Nephron progenitor cell (in vitro differentiated cells): ENCODE data around the gene DNAH9.

Source experiments
- DNase-seq: peaks from one replicate; pipeline ENCODE4 v3.0.0; 2021
- H3K27ac Mint-ChIP-seq: 2 replicates; pipeline ENCODE4 v1.8.0; 2021; ENCODE audit warnings: mild to moderate bottlenecking, moderate library complexity, mixed read lengths
- H3K27me3 Mint-ChIP-seq: 2 replicates; pipeline ENCODE4 v1.8.0; 2021; ENCODE audit warnings: mild to moderate bottlenecking, low read depth, mixed read lengths; ENCODE audit not compliant: poor library complexity
- H3K36me3 Mint-ChIP-seq: 2 replicates; pipeline ENCODE4 v1.8.0; 2021; ENCODE audit warnings: low read depth, mixed read lengths
- H3K4me1 Mint-ChIP-seq: 2 replicates; pipeline ENCODE4 v1.8.0; 2021; ENCODE audit warnings: mixed read lengths
- H3K4me3 Mint-ChIP-seq: 2 replicates; pipeline ENCODE4 v1.8.0; 2021; ENCODE audit warnings: mild to moderate bottlenecking, moderate library complexity, mixed read lengths
- H3K9me3 Mint-ChIP-seq: 2 replicates; pipeline ENCODE4 v1.8.0; 2021; ENCODE audit warnings: mild to moderate bottlenecking, moderate library complexity, mixed read lengths
- TF ChIP-seq, protein P1 (sequence below): fragments of 200-600 bp; sonication (generic); IDR thresholded peaks from 2 replicates; pipeline ENCODE4 v1.5.0; 2021; ENCODE audit warnings: antibody characterized with exemption

Gene DNAH9

DNA sequence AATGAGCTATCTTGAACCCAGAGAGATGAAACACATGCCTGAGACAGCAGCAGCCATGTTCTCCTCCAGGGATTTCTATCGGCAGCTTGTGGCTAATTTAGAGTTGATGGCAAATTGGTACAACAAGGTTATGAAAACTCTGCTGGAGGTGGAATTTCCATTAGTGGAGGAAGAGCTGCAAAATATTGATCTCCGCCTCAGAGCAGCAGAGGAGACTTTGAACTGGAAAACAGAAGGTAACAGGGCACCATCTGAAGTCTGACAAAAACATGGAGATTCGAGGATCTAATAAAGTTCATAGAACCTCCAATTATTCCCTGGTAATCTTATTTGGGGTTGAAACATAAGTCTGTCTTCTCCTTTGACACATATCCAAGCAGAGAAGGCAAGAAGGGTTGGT is 52.8 kb downstream of the DNAH9 start:
- H3K27me3 Mint-ChIP-seq, result no peaks in the 10 kb centered on the region
- H3K27ac Mint-ChIP-seq, result no peak overlapping the region
- H3K9me3 Mint-ChIP-seq, result no peaks in the 10 kb centered on the region
- H3K36me3 Mint-ChIP-seq, result no peaks in the 10 kb centered on the region
- no peak for DNase-seq
- H3K4me1 Mint-ChIP-seq, result no peaks in the 10 kb centered on the region
- TF ChIP-seq, protein P1, sequence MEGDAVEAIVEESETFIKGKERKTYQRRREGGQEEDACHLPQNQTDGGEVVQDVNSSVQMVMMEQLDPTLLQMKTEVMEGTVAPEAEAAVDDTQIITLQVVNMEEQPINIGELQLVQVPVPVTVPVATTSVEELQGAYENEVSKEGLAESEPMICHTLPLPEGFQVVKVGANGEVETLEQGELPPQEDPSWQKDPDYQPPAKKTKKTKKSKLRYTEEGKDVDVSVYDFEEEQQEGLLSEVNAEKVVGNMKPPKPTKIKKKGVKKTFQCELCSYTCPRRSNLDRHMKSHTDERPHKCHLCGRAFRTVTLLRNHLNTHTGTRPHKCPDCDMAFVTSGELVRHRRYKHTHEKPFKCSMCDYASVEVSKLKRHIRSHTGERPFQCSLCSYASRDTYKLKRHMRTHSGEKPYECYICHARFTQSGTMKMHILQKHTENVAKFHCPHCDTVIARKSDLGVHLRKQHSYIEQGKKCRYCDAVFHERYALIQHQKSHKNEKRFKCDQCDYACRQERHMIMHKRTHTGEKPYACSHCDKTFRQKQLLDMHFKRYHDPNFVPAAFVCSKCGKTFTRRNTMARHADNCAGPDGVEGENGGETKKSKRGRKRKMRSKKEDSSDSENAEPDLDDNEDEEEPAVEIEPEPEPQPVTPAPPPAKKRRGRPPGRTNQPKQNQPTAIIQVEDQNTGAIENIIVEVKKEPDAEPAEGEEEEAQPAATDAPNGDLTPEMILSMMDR, result no peak
- no peak overlapping the region for H3K4me3 Mint-ChIP-seq

DNA sequence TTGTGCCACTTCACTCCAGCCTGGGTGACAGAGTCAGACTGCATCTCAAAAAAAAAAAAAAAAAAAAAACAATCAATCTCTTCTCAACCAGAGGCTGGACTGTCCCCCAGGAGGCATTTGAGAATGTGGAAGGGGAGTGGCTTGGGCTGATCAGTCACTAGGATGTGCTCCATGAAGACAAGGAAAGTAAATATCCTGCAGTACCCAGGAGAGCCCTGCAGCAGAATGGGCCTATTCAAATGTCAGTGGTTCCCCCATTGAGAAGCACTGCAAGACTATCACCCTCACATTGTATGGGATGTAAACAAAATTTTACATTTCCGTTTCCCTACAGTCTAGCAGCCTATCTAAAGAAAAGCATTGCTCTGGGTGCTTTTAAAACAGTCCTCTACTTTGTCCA is 70.3 kb downstream of the DNAH9 start:
- peaks cover 10% of the 10 kb centered on the region for H3K4me1 Mint-ChIP-seq
- no peak for DNase-seq
- no peak overlapping the region for H3K27ac Mint-ChIP-seq
- no peaks in the 10 kb centered on the region for H3K36me3 Mint-ChIP-seq
- no peak overlapping the region for H3K4me3 Mint-ChIP-seq
- H3K27me3 Mint-ChIP-seq, result peaks cover 3% of the 10 kb centered on the region
- no peaks in the 10 kb centered on the region for H3K9me3 Mint-ChIP-seq
- TF ChIP-seq, protein P1, result no peak

DNA sequence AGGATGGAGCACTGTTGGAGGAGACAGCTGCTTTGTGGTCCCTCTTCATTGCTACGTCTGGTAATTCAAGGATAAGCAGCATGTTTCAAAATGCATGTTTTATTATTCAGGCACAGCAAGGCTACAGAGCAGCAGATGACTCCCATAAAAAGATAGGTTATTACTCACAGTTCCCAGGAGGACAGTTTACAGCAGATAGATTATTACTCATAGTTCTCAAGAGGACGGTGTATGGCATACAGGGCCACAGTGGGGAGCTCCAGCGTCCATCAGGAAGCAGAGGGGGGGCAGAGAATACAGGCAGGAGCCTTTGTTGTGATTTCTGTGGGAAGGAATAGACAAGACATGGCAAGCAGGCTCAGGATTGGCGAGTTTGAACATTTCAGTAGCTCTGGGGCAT is 72.9 kb downstream of the DNAH9 start:
- H3K36me3 Mint-ChIP-seq, result no peaks in the 10 kb centered on the region
- H3K27ac Mint-ChIP-seq, result no peak overlapping the region
- TF ChIP-seq, protein P1, result no peak
- no peak for DNase-seq
- H3K27me3 Mint-ChIP-seq, result peaks cover 3% of the 10 kb centered on the region
- no peaks in the 10 kb centered on the region for H3K9me3 Mint-ChIP-seq
- no peaks in the 10 kb centered on the region for H3K4me1 Mint-ChIP-seq
- no peak overlapping the region for H3K4me3 Mint-ChIP-seq

DNA sequence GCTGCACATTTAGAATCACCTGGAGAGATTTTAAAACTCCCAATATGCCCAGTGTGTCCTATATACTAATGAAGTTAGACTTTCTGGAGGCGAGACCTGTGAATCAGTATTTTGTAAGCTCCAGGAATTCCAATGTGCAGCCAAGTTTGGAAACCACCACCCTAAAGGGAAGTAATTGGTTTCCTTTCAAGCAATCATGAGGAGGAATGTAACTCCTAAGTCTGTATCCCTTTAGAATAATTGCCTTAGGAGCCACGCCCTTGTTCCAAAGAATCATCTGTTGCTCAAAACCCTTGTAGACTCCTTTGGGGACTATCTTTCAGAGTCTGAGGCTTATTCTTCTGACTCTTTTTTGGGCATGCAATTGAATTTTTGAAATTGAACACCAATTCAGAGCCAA is 84.4 kb downstream of the DNAH9 start:
- H3K4me3 Mint-ChIP-seq, result no peak overlapping the region

DNA sequence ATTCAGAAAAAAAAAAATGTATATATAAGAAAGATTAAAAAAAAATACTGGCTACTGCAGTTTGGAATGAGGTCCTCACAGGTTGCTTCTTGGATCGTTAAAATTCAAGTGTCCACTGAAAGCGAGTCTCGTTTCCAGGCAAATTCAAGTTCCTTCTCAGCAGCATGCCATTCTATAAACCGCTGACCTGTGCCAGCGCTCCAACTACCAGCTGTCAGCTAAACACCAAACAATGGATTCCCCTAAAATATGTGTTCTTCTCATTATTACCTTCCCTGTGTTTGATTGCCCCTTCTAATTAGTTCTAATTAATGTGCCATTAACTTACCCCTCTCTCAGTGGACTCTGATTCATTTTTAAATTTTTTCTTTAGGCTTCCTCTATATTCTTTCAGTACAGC is 92.4 kb downstream of the DNAH9 start:
- H3K4me1 Mint-ChIP-seq, result no peaks in the 10 kb centered on the region
- H3K4me3 Mint-ChIP-seq, result no peak overlapping the region
- no peak overlapping the region for H3K27ac Mint-ChIP-seq
- H3K27me3 Mint-ChIP-seq, result peaks cover 10% of the 10 kb centered on the region
- no peak for DNase-seq
- no peaks in the 10 kb centered on the region for H3K36me3 Mint-ChIP-seq
- TF ChIP-seq, protein P1, result no peak
- H3K9me3 Mint-ChIP-seq, result no peaks in the 10 kb centered on the region

More for the DNA sequence above, 84.4 kb downstream of the DNAH9 start:
- Mint-ChIP-seq H3K36me3 (no peaks in the 10 kb centered on the region), H3K4me1 (no peaks in the 10 kb centered on the region), H3K27me3 (no peaks in the 10 kb centered on the region), H3K27ac (no peak overlapping the region), H3K9me3 (no peaks in the 10 kb centered on the region)
- TF ChIP-seq, protein P1, result no peak
- no peak for DNase-seq

DNA sequence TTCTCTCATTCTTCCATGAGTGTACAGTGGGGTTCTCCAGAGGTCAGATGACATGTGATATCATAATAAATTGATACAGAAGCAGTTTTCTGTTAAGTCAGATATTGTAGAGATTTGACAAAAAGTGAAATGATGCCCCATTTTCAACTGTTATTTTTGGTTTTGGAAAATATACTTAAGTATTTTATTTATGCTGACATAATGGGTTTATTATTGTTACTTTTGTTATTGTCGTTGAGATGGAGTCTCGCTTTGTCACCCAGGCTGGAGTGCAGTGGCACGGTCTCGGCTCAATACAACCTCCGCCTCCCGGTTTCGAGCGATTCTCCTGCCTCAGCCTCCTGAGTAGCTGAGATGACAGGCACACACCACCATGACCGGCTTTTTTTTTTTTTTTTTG is 94.4 kb downstream of the DNAH9 start:
- H3K4me1 Mint-ChIP-seq, result no peaks in the 10 kb centered on the region
- DNase-seq, result no peak
- H3K27ac Mint-ChIP-seq, result no peak overlapping the region
- TF ChIP-seq, protein P1, result no peak
- H3K27me3 Mint-ChIP-seq, result peaks cover 10% of the 10 kb centered on the region
- H3K9me3 Mint-ChIP-seq, result no peaks in the 10 kb centered on the region
- H3K4me3 Mint-ChIP-seq, result no peak overlapping the region
- H3K36me3 Mint-ChIP-seq, result no peaks in the 10 kb centered on the region
